ENCODE results near the gene OR5H15.
"Not testable (repeated sequence)": the region's sequence is repeated elsewhere in the genome, so short reads cannot be mapped to it uniquely, and the experiment has no call there.

Gene OR5H15

GRCh38 chr3:98166396-98166795 is at the start of gene OR5H15:
Gene OR5H15 (plus strand): TSS chr3:98166696. CDS start chr3:98168700, 2,004 bp downstream.
- no peak for DNase-seq

- DNase-seq: no peak
Observed at GRCh38 chr3:98130421-98130820, 36.1 kb upstream of the OR5H15 start, which contains the start of gene OR5H1. Gene OR5H1 (plus strand): TSS chr3:98130721. CDS start chr3:98132698, 1,977 bp downstream.

- no peak for DNase-seq
Observed at GRCh38 chr3:98136631-98137030, 29.9 kb upstream of the OR5H15 start.

- not testable (repeated sequence) for DNase-seq
Observed at GRCh38 chr3:98137826-98138557, 28.5 kb upstream of the OR5H15 start.

GRCh38 chr3:98140531-98140930 is 26.0 kb upstream of the OR5H15 start:
- no peak for DNase-seq

GRCh38 chr3:98147179-98147578 is 19.3 kb upstream of the OR5H15 start, which contains the start of gene OR5H14:
Gene OR5H14 (plus strand): TSS chr3:98147479. CDS start chr3:98149386, 1,907 bp downstream.
- no peak for DNase-seq

- no peak for DNase-seq
Observed at GRCh38 chr3:98148751-98149150, 17.7 kb upstream of the OR5H15 start.

GRCh38 chr3:98149456-98149855 is 17.0 kb upstream of the OR5H15 start:
- not testable (repeated sequence) for DNase-seq

- DNase-seq: no peak
Observed at GRCh38 chr3:98151241-98151640, 15.3 kb upstream of the OR5H15 start.

- DNase-seq: no peak
Observed at GRCh38 chr3:98171071-98171470, 4.6 kb downstream of the OR5H15 start.

- DNase-seq: no peak
Observed at GRCh38 chr3:98172621-98173020, 6.1 kb downstream of the OR5H15 start.

- no peak for DNase-seq
Observed at GRCh38 chr3:98180319-98180890, 13.9 kb downstream of the OR5H15 start.

GRCh38 chr3:98182196-98182595 is 15.7 kb downstream of the OR5H15 start:
- no peak for DNase-seq

- no peak for DNase-seq
Observed at GRCh38 chr3:98185180-98185579, 18.7 kb downstream of the OR5H15 start.

- no peak for DNase-seq
Observed at GRCh38 chr3:98188545-98188944, 22.0 kb downstream of the OR5H15 start.

- DNase-seq: not testable (repeated sequence)
Observed at GRCh38 chr3:98190911-98191310, 24.4 kb downstream of the OR5H15 start.

- not testable (repeated sequence) for DNase-seq
Observed at GRCh38 chr3:98196293-98196692, 29.8 kb downstream of the OR5H15 start.

GRCh38 chr3:98199020-98199419 is 32.5 kb downstream of the OR5H15 start:
- DNase-seq: no peak

- no peak for DNase-seq
Observed at GRCh38 chr3:98209244-98209643, 42.7 kb downstream of the OR5H15 start.

- no peak for DNase-seq
Observed at GRCh38 chr3:98213276-98213675, 46.8 kb downstream of the OR5H15 start.

- no peak for DNase-seq
Observed at GRCh38 chr3:98215051-98215450, 48.6 kb downstream of the OR5H15 start.

Data from activated CD4-positive, CD25-positive, alpha-beta regulatory T cell (primary cell).